Gastroesophageal sphincter (tissue), 2 donors: ENCODE data around the gene KLC3.

Source experiments
- POLR2A ChIP-seq, 2 donors: fragments of 450-650 bp; IDR thresholded peaks; one replicate each; pipeline ENCODE4 v1.6.1; 2017; ENCODE audit warnings: antibody characterized with exemption in 2 of 2, mild to moderate bottlenecking in 2 of 2, moderate library complexity in 1 of 2
- POLR2AphosphoS5 ChIP-seq: sonication (generic); formaldehyde crosslinking; IDR thresholded peaks from one replicate; pipeline ENCODE4 v1.6.1; 2017; ENCODE audit warnings: antibody characterized with exemption

DNA sequence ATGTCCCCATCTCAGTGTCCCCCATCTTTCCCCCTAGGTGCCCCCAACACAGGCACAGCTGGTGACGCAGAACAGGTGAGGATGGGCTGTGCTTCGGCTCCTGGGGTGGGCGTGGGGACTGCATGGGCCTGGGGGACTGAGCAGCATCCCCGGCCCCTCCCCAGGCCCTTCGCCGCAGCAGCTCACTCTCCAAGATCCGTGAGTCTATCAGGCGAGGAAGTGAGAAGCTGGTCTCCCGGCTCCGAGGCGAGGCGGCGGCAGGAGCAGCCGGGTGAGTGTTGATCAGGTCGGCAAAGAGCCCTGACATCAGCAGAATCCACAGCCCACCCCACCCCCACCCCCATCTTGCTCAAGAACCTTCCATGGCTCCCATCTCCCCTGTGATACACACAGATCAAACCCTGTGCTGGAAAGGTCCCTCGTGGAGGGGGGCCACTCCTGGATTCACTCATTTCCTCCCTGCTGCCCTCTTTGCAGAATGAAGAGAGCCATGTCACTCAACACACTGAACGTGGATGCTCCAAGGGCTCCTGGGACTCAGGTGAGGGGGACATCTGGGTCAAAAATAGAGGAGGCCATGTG lies 10.0 kb downstream of the KLC3 start:
- TF ChIP-seq POLR2A (IDR thresholded peaks at IDR 0.05) (no peak), POLR2AphosphoS5 (no peak)
